Measurements from ENCODE around the gene OVCA2.

The OVCA2 gene

GRCh38 chr17:2034806-2035540, 6.8 kb upstream of the OVCA2 start:
- DNase-seq: no peak

GRCh38 chr17:2035541-2036488, 6.0 kb upstream of the OVCA2 start:
- no peak for DNase-seq

- no peak for DNase-seq
These were observed 4.7 kb upstream of the OVCA2 start for GRCh38 chr17:2037155-2037554.

GRCh38 chr17:2040219-2040827, 1.5 kb upstream of the OVCA2 start:
- no peak for DNase-seq

GRCh38 chr17:2040942-2041560, 771 bp upstream of the OVCA2 start:
- DNase-seq: no peak

GRCh38 chr17:2042390-2042847, 597 bp downstream of the OVCA2 start:
- DNase-seq: peak; percentile 29

- no peak for DNase-seq
These were observed 1.1 kb downstream of the OVCA2 start for GRCh38 chr17:2042933-2043332.

GRCh38 chr17:2043785-2044184, 2.0 kb downstream of the OVCA2 start:
- no peak for DNase-seq

GRCh38 chr17:2044263-2044894, 2.6 kb downstream of the OVCA2 start:
- DNase-seq: no peak

- DNase-seq: no peak
These were observed 5.8 kb downstream of the OVCA2 start for GRCh38 chr17:2047590-2047989.

GRCh38 chr17:2048805-2049204, 7.0 kb downstream of the OVCA2 start:
- no peak for DNase-seq

GRCh38 chr17:2049333-2050299, 7.8 kb downstream of the OVCA2 start:
- peak; percentile 91 for DNase-seq

- DNase-seq: peak; percentile 74
These were observed 8.7 kb downstream of the OVCA2 start for GRCh38 chr17:2050300-2051060.

GRCh38 chr17:2051061-2051932, 9.5 kb downstream of the OVCA2 start:
- peak; percentile 36 for DNase-seq

- DNase-seq: no peak
These were observed 10.2 kb downstream of the OVCA2 start for GRCh38 chr17:2051933-2052559.

GRCh38 chr17:2053380-2054261, 11.8 kb downstream of the OVCA2 start:
- DNase-seq: peak; percentile 88

GRCh38 chr17:2054262-2054511, 12.4 kb downstream of the OVCA2 start:
- DNase-seq: peak; percentile 69

Measured in stimulated activated CD4-positive, alpha-beta T cell treated with anti-CD3 and anti-CD28 coated beads, Interleukin-15, amount 100 ng/mL, for 24 hours (primary cell).